Fibroblast of pulmonary artery (primary cell): ENCODE data around the gene APOE.
A peak's percentile ranks its signal among the peaks of the same experiment; 100 is the strongest.

ENCODE experiments used
- DNase-seq: peaks from one replicate; pipeline ENCODE4 v3.0.0-alpha.2; 2010; ENCODE audit warnings: low read depth
- H3K4me3 ChIP-seq: replicated peaks from 2 replicates; pipeline ENCODE4 v1.5.1; 2011; ENCODE audit warnings: low read depth, mild to moderate bottlenecking, control low read depth, low read length, moderate library complexity
- CTCF ChIP-seq: IDR thresholded peaks from 2 replicates; pipeline ENCODE4 v1.5.1; 2011; ENCODE audit warnings: mild to moderate bottlenecking, control low read depth, low read length, inconsistent platforms; ENCODE audit errors: missing control alignments

The APOE gene

GRCh38 chr19:44867578-44867977, 38.0 kb upstream of the APOE start:
- no peak overlapping the region for H3K4me3 ChIP-seq
- no peak for DNase-seq
- TF ChIP-seq CTCF: no peak

- no peak for TF ChIP-seq CTCF
- DNase-seq: peak; percentile 79
- no peak overlapping the region for H3K4me3 ChIP-seq
These were observed 35.7 kb upstream of the APOE start for GRCh38 chr19:44869733-44870470.

GRCh38 chr19:44871809-44872208, 33.8 kb upstream of the APOE start:
- no peak for DNase-seq
- no peak for TF ChIP-seq CTCF
- H3K4me3 ChIP-seq: no peak overlapping the region

- no peak overlapping the region for H3K4me3 ChIP-seq
- no peak for DNase-seq
- no peak for TF ChIP-seq CTCF
These were observed 32.9 kb upstream of the APOE start for GRCh38 chr19:44872661-44873060.

GRCh38 chr19:44874317-44874716, 31.3 kb upstream of the APOE start:
- no peak for DNase-seq
- TF ChIP-seq CTCF: no peak
- H3K4me3 ChIP-seq: no peak overlapping the region

- no peak overlapping the region for H3K4me3 ChIP-seq
- DNase-seq: peak; percentile 57
- no peak for TF ChIP-seq CTCF
These were observed 29.7 kb upstream of the APOE start for GRCh38 chr19:44875666-44876451.
